Cardiac muscle cell (in vitro differentiated cells and primary cell): ENCODE measurements around the gene RPS2. TPM values are rescaled to one million over a fixed set of nuclear protein-coding genes. Genes with fewer than 3 reads are reported as not detected.
A peak's percentile ranks its signal among the peaks of the same experiment; 100 is the strongest.
"Not testable (repeated sequence)": the region's sequence is repeated elsewhere in the genome, so short reads cannot be mapped to it uniquely, and the experiment has no call there.

ENCODE experiments used
- DNase-seq, 2 donors: peaks; one replicate each; pipeline versions ENCODE4 v3.0.0 to v3.0.0-alpha.2; 2010 to 2017; ENCODE audit warnings: low read depth in 1 of 2, low spot score in 1 of 2
- H3K27ac ChIP-seq: fragments of 200-600 bp; sonication (generic); 2 replicates; pipeline ENCODE4 v1.5.1; 2016
- H3K27me3 ChIP-seq: fragments of 200-600 bp; sonication (generic); 2 replicates; pipeline ENCODE4 v1.6.0; 2016; ENCODE audit warnings: control low read depth
- H3K36me3 ChIP-seq: fragments of 200-600 bp; sonication (generic); 2 replicates; pipeline ENCODE4 v1.5.1; 2016; ENCODE audit warnings: control low read depth
- H3K4me1 ChIP-seq: fragments of 200-600 bp; sonication (generic); 2 replicates; pipeline ENCODE4 v1.8.1; 2017; ENCODE audit warnings: low read depth, mild to moderate bottlenecking, mixed run types
- H3K4me3 ChIP-seq: fragments of 200-600 bp; sonication (generic); 2 replicates; pipeline ENCODE4 v1.5.1; 2016; ENCODE audit warnings: mild to moderate bottlenecking
- H3K9me3 ChIP-seq: fragments of 200-600 bp; sonication (generic); 2 replicates; pipeline ENCODE4 v1.5.1; 2017; ENCODE audit warnings: low read depth, mild to moderate bottlenecking, control low read depth
- polyA plus RNA-seq: library from polyadenylated mRNA; unstranded; fragments of >200 nt; fragmentation: Nextera tagmentation; extraction: Ambion mirVana; gene quantifications from 2 replicates; pipeline ENCODE4 v1.2.1, GENCODE V29; 2016
- total RNA-seq: library from RNA; depleted of rRNA; stranded (reverse); fragments of >200 nt; gene quantifications from 2 replicates; pipeline ENCODE4 v1.2.3, GENCODE V29; 2016
- TF ChIP-seq, protein P1 (sequence below): IDR thresholded peaks from 2 replicates; pipeline ENCODE4 v1.5.1; 2012; ENCODE audit warnings: low read depth, mild to moderate bottlenecking, low read length

RPS2 gene
- total and polyA plus RNA-seq, 2 experiments from 2014 or later = 2,155 to 3,550 TPM

- H3K4me1 ChIP-seq = peaks cover 6% of the 10 kb centered on the region
- no peak for DNase-seq
- TF ChIP-seq, protein P1, sequence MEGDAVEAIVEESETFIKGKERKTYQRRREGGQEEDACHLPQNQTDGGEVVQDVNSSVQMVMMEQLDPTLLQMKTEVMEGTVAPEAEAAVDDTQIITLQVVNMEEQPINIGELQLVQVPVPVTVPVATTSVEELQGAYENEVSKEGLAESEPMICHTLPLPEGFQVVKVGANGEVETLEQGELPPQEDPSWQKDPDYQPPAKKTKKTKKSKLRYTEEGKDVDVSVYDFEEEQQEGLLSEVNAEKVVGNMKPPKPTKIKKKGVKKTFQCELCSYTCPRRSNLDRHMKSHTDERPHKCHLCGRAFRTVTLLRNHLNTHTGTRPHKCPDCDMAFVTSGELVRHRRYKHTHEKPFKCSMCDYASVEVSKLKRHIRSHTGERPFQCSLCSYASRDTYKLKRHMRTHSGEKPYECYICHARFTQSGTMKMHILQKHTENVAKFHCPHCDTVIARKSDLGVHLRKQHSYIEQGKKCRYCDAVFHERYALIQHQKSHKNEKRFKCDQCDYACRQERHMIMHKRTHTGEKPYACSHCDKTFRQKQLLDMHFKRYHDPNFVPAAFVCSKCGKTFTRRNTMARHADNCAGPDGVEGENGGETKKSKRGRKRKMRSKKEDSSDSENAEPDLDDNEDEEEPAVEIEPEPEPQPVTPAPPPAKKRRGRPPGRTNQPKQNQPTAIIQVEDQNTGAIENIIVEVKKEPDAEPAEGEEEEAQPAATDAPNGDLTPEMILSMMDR = no peak
- H3K27me3 ChIP-seq = peaks cover 47% of the 10 kb centered on the region
- no peaks in the 10 kb centered on the region for H3K36me3 ChIP-seq
- H3K27ac ChIP-seq = no peak overlapping the region
- no peak overlapping the region for H3K4me3 ChIP-seq
- H3K9me3 ChIP-seq = no peaks in the 10 kb centered on the region
Measured at GRCh38 chr16:1924095-1924494, 40.5 kb downstream of the RPS2 start.

DNA sequence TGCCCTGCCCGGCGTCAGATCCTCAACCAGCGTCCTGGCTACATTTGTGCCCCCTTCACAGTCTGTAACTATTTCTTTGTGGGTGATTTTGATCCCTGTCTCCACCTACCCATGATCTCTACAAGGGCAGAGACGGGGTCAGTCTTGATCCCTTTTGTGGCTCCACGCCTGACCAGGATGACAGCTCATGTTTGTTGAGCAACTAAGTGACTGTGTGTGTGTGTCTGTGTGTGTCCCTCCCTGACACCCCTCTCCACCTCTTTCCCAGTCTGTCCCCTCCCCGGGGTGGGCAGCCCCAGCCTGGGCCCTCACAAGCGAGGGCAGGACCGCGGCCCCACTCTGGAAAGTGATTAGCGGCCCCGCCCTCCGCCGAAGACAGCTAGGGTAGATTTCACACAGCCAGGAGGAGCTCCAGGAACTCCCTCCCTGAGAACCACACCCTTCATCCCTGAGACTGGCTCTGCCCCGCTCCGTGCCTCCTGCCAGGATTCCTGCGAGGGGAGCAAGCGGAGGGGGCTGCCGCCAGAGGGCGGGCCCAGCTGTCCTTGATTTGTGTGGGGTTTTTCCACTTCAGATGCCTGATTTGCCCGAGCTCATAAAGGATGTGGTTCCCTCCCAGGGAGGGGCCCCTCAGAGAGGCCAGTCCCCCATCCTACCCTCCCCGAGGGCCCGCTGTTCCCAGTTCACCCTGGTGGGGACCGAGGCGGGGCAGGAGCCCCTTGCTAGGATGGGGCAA lies 41.2 kb downstream of the RPS2 start:
- TF ChIP-seq, protein P1 = peak; percentile 47
- H3K9me3 ChIP-seq = no peaks in the 10 kb centered on the region
- no peak overlapping the region for H3K27ac ChIP-seq
- peaks cover 54% of the 10 kb centered on the region for H3K27me3 ChIP-seq
- peak; percentile 43 to 60 for DNase-seq
- H3K36me3 ChIP-seq = no peaks in the 10 kb centered on the region
- H3K4me3 ChIP-seq = no peak overlapping the region
- H3K4me1 ChIP-seq = peaks cover 12% of the 10 kb centered on the region

GRCh38 chr16:1922357-1922756 lies 42.3 kb downstream of the RPS2 start:
- H3K27me3 ChIP-seq = peaks cover 65% of the 10 kb centered on the region
- H3K27ac ChIP-seq = no peak overlapping the region
- TF ChIP-seq, protein P1 = no peak
- no peak for DNase-seq
- no peaks in the 10 kb centered on the region for H3K9me3 ChIP-seq
- H3K36me3 ChIP-seq = no peaks in the 10 kb centered on the region
- no peak overlapping the region for H3K4me3 ChIP-seq
- H3K4me1 ChIP-seq = peaks cover 14% of the 10 kb centered on the region

DNA sequence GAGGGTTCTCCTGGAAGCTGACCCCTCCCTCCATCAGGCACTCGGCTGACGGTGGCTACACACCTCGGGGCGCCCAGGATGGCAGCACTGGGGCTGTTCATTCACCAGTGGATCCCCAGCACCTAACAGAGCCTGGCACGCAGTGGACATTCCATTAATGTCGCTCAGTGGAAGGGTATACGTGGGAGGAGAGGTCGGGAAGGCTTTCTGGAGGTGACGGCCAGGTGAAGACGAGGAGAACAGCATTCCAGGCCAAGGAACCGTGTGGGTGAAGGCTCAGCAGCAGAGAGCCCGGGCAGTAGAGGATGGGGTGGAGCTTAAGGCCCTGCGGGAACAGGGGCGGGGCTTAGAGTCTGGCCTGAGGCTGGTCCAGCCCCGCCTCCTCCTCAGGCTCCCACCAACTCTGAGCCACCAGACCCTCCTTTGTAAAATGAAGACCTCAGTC lies 43.9 kb downstream of the RPS2 start:
- no peak overlapping the region for H3K4me3 ChIP-seq

GRCh38 chr16:1920122-1920521 lies 44.5 kb downstream of the RPS2 start:
- H3K4me3 ChIP-seq, H3K9me3 ChIP-seq, DNase-seq, H3K27ac ChIP-seq, H3K36me3 ChIP-seq: not testable (repeated sequence)
- H3K27me3 ChIP-seq = peaks cover 87% of the 10 kb centered on the region
- H3K4me1 ChIP-seq = peaks cover 14% of the 10 kb centered on the region

More for the DNA sequence above, 43.9 kb downstream of the RPS2 start:
- no peak overlapping the region for H3K27ac ChIP-seq
- H3K4me1 ChIP-seq = peaks cover 14% of the 10 kb centered on the region
- TF ChIP-seq, protein P1 = no peak
- no peaks in the 10 kb centered on the region for H3K9me3 ChIP-seq
- peaks cover 81% of the 10 kb centered on the region for H3K27me3 ChIP-seq
- peak in 1 of 2 donors; percentile 70 for DNase-seq
- no peaks in the 10 kb centered on the region for H3K36me3 ChIP-seq

- Histone ChIP-seq H3K27me3 (peaks cover 94% of the 10 kb centered on the region), H3K4me1 (peaks cover 14% of the 10 kb centered on the region), H3K4me3 (no peak overlapping the region), H3K36me3 (no peaks in the 10 kb centered on the region), H3K9me3 (no peaks in the 10 kb centered on the region), H3K27ac (no peak overlapping the region)
- TF ChIP-seq, protein P1 = no peak
- no peak for DNase-seq
Measured at GRCh38 chr16:1919327-1919998, 45.2 kb downstream of the RPS2 start.
